Activated CD4-positive, CD25-positive, alpha-beta regulatory T cell treated with anti-CD3 and anti-CD28 coated beads, Interleukin-2, amount 50 U/mL, for 24 hours (primary cell): ENCODE measurements around the gene MANBA.

Experiments
- ATAC-seq, 2 donors: fragments of 150-1000 bp; cut with Tn5 transposase; one replicate each; pipeline ENCODE4 v1.10.0; 2021; ENCODE audit warnings: mild to moderate bottlenecking in 1 of 2, moderate library complexity in 1 of 2

Gene MANBA

DNA sequence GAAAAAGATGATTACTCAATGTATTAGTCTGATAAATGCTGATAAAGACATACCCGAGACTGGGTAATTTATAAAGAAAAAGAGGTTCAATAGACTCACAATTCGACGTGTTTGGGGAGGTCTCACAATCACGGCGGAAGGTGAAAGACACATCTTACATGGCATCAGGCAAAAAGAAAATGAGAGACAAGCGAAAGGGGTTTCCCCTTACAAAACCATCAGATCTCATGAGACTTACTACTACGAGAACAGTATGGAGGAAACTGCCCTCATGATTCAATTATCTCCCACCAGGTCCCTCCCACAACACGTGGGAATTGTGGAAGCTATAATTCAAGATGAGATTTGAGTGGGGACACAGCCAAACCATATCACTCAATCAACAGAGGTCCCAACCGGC lies 141.7 kb downstream of the MANBA start:
- ATAC-seq = peak in 1 of 2 donors; percentile 28

DNA sequence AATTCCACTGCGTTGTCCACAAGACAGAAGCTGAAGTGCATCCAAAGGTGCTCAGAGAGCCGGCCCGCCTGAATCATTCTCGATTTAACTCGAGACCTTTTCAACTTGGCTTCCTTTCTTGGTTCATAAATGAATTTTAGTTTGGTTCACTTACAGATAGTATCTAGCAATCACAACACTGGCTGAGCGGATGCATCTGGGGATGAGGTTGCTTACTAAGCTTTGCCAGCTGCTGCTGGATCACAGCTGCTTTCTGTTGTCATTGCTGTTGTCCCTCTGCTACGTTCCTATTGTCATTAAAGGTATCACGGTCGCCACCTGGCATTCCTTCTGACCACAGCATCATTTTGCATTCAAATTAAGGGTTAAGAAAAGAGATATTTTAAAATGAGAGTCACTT lies 144.1 kb downstream of the MANBA start:
- no peak for ATAC-seq

DNA sequence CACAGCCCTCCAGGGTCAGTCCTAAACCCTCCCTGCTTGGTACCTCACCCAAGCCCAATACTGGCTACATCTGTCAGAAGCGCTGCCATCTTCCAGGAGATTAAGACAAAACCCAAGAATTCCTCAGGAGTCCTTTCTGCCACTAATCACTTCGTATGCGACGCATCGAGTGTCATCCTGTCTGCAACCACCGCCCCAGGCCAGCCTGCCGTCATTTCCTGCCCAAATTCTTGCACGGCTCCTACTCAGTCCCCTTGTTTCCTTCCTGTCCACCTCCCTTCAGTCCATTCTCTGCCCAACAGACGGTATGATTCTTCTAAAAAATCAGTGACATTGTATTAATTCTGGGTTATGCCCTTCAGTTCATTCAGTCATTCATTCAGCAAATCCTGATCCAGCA lies 146.0 kb downstream of the MANBA start:
- ATAC-seq = no peak

DNA sequence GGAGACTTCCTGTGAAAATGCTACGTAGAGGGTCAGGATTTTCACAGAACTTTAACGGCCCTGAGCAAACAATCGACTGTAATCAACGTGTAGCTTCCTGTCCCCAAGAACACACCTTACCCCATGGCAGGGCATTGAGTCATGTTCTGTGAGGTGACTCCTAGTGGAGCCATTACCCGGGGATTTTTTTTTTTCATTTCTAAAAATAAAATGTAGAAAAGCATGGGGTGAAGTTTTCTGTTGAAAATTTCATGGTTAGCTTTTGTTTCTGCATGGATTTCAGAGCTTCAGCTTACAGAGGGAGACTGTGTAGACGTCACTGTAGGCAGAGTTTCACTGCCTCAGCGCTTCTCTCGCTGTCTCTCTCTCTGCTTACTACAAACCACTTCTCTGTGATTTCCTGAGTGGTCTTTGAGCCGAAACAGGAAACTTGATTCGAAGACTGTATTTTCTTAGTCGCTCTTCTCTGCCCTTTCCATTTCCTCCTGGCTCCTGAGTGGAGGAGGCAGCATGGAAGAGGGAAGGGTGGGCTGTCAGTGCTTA lies 147.9 kb downstream of the MANBA start:
- peak; percentile 89 to 90 for ATAC-seq

DNA sequence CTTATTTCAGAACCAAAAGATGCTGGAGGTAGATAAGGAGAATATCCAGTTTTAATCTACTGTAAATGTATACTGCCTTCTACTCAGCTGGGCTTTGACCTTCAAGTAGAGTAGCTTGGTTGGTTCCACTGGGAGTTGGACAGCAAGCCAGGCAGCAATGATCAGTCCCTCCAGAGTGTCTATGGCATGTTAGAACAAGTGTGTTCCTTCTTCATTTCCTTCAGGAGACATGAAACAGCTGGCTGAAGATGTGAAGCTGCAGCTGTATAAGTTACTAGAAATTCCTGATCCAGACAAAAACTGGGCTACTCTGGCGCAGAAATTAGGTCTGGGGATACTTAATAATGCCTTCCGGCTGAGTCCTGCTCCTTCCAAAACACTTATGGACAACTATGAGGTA lies 148.6 kb downstream of the MANBA start:
- ATAC-seq = no peak

DNA sequence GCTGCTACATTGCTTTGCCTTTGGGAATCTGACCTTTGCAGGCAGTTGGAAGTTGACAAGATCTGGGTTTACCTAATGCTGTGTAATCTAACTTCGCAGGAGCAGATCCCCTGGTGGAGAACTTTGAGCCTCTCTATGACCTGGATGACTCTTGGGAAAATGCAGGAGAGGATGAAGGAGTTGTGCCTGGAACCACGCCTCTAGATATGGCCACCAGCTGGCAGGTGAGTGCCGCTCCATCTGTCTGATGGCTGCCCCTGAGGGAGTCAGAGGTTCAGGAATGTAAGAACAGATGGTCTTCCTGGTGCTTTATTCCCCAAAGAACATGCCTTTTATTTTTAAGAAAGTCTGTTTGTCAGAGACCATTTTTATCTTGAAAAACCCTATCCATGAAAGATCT lies 150.3 kb downstream of the MANBA start:
- no peak for ATAC-seq

DNA sequence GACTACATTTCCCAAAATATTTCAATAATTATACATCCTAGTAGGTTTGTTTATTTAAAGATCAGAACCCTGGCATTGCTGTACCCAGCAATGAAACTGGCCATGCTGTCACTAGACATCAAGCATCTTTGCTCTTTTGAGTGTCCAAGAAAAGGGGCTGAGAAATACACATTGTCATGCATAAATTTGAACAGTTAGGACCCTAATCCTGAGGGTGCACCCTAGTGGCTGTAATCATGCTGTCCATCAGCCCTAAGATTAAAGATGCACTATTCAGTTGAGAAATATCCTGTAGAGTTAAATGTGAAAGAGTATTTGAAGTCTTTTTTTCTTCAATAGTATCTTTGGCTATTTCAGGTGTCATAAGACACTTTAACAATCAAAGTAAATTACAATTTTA lies 150.8 kb downstream of the MANBA start:
- no peak for ATAC-seq

DNA sequence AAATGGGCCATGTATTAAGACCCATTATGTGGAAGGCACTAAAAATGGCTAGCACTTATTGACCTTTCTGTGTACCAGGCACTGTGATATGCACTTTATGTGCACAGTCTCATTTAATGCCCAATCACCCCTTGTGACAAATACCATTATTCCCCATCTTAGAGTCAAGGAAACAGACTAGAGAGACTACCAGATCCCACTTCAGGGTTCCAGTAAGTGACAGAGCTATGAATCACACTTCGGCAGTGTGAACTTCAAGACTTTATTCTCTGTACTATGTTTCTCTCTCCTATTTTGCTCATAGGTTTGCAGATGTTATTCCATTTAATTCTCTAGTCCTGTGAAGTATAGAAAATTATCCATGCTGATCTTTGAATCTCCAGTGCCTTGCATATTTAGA lies 152.6 kb downstream of the MANBA start:
- peak; percentile 8 to 9 for ATAC-seq

DNA sequence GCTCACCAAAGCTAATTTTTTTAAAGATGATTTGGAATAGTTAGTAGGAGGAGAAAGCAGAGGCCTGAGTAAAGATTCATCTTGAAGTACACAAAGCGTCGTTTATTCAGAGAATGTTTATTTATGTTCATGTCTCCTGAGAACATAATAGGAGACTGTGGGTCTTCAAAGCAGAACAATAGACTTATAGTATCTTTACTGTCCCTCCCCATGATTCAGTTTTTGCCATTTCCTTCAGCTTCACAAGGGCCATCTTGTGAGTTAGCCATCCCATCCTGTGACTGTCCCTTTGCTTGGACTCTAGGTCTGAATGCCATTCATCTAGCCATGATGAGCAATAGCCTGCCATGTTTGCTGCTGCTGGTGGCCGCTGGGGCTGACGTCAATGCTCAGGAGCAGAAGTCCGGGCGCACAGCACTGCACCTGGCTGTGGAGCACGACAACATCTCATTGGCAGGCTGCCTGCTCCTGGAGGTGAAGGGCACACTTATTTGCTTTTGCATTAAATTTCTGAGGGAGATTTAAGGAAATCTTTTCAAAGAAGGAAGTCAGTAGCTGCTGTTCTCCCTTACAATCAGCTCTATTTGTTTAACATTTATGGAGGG lies 153.8 kb downstream of the MANBA start:
- ATAC-seq = no peak

DNA sequence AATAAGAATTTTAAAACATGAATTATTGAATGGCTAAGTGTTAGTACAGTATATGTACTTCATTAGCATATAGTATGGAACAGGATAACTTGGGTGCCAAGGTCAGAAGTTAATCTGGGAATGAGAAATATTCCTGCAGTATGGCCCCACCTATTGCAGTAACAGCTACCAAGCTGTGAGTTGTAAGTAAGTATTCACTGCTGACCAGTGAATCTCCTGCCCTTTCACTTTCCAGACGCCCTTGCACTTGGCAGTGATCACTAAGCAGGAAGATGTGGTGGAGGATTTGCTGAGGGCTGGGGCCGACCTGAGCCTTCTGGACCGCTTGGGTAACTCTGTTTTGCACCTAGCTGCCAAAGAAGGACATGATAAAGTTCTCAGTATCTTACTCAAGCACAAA lies 154.5 kb downstream of the MANBA start:
- ATAC-seq = no peak

DNA sequence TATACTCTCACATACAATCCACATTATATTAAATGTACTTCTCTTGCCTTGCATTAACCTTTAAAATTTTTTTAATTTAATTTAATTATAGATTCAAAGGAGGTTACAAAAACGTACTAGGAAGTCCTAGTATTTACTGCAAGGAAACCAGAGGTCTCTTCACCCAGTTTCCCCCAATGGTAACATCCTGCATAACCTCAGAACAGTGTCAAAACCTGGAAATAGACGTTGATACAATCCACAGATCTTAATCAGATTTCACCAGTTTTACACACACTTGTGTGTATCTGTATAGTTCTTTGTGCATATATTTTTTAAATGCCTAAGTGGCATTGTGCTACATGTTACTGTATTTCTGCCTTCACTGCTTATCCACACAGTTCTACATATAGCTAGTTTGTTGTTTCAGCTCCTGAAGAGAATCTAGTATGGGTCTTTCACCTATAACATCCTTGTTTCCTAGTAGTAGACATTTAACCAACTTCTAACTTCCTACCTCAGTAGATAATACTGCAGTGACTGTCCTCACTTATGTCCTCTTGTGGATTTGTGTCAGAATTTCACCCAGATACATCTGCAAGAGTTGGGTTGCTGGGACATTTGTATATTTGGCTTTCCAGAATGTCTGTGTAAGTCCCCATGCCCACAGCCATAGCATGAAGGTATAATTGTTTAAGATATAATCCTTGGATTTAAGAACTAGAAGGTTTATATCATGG lies 156.4 kb downstream of the MANBA start:
- ATAC-seq = no peak

DNA sequence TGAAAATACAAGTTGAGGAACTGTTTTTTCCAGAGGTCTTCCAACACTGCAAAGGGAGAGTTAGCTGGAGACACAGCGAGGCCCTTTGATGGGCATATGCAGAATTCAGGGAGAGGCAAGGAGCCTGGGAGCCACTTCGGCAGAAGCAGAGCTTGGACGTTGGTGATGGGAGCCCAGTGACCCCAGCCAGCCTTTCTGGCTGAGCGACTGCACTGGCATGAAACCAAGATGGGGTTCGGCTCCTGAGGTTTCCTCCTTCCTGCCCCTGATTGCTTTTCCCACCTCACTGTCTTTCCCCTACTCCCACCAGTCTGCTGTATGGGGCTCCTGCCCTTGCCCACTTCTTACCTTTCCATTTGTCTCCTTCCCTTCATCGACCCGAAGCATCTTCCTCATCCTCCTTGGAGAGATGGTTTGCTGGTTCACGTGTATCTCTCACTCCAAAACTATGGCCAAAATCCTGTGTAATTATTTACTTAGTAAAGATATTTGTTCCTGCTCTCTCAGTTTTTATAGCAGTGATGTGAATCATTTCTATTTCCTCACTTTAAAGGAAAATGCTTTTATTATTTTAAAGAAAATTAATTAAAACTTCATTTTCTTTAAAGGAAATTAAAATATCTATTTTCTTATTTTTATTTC lies 159.1 kb downstream of the MANBA start:
- no peak for ATAC-seq

DNA sequence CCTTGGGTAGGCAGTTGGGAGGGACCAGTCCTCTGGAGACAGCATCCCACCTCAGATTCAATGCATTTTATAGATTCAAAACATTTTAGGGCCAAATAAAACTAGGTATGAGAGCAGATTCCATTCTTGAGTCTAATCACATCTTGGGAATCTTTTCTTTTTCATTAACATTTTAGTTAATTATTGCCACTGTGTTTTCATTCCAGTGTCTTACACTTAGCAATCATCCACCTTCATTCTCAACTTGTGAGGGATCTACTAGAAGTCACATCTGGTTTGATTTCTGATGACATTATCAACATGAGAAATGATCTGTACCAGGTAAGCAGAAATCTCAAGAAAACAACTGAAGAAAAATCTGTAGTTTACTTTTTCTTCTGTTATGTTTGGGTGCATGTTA lies 160.1 kb downstream of the MANBA start:
- ATAC-seq = no peak

DNA sequence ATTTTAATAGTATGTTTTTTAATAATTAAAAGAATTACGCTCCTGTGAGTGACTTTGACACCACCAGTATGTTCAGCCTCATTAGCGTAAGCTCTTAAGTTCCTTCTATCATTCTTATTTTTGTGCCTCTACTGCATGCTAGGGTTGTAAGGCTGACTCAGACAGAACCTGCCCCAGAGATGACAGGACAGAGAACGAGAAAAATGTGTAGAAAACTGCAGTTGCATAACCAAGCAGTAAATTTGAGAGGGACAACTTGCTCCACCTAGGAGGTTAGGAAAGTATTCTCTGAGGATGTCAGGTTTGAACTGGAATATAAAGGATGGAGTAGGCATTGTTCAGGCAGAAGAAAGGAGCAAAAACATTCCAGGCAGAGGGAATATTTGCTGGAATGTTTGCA lies 160.9 kb downstream of the MANBA start:
- no peak for ATAC-seq

DNA sequence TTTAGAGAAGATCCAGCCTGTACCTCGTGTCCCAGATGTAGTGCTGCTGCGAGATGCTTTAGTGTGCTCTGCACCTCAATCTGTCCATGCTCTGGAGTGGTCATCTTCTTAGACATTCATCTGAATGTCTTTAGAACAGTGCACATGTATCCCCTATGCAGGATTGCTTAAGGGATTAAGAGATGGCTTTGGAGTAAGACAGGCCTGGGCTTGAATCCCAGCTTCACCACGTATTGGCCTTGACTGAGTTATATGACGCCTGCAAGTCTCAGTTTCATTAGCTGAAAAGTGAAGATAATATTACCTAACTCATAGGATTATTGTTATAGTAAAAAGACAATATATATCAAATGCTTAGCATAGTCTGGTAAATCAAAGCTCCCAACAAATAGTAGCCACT lies 161.3 kb downstream of the MANBA start:
- ATAC-seq = peak in 1 of 2 donors; percentile 2

DNA sequence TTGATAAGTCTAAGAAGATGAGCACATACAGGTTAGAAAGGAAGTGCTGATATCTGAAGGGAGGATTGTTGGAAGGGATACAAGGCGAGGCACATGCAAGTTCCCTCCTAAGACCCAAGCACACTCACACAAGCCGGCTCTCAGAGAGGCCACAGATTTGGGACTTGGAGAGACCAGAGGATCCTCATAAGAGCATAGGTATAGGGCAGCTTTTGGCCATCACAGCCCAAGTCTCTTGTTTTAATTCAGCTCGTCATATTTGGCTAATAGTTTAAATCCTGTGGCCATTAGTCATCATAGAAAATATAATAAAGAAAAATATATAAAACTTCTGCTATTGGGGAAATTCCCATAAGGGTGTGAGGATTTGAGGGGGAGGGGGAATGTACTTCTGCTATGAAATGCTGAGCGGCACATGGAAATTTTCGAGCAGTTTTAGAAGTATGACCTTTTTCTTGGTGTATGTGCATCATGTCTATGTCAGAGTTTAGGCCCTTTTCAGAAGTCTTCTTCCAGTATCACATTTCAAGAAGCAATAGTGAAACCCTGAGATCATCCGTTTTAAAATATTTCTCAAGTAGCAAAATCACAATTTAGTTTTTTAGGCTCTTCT lies 161.9 kb downstream of the MANBA start:
- ATAC-seq = peak; percentile 76 to 82

DNA sequence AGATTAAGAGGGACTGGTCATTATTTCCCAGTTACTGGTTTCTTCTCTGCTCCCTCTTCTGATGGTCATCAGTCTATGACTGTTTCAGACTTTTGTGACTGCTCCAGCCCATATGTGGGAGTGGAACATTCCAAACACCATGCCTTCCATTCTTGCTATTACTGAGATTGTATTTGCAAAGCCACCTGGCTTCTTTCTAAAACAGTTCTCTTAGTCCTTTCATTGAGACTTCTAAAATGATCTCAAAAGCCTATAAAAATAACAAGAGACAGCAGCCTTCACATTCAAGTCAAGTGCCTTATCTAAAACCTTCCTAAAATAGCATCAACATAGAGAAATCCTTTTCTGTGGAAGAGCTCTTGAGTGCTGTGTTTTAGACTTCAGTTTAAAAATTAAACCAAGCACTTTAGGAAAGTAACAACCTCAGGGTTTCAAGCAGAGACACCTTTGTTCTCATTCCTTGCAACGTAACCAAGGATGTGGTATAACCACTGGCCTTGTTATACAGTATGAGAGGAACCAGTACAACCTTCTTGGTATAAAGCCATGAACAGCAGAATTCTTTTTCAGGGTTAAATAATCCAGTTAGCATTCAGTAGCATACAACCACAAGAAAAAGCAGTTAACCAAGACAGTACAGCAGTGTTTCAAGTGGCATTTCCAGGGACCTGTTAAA lies 162.5 kb downstream of the MANBA start:
- peak; percentile 37 to 54 for ATAC-seq

DNA sequence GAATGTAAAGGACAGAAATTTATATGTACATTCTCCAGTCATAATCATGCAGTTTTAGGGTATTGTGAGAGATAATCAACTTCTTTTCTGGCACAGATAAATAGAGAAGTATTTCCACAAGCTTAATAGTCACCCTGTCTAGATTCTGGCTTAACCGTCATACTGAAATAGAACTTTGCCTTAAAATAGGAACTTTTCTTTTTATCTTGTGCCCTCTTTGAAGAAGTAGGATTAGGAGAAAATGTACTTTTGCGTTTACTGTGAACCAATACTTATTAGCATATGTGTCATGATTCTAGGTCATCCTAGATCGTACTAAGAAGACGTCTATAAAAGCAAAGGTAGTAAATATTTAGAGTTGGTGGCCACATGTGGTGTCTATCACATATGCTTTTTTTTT lies 164.2 kb downstream of the MANBA start:
- ATAC-seq = peak in 1 of 2 donors; percentile 18

DNA sequence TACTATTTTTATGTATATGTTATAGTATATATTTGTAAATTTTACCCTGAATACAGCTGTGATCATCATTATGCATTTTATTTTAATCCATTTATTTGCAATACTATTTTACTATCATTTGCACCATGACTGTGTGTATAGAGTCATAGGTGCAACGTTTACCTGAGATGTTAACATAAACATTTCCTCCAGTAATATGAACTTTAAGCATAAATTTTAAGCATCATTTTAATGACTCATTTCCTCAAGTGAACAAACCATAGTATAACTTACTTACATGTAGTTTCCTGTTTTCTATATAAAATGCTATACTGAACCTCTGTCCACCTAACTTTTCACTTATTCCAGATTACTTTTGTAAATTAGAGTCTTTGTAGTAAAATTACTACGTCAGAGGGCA lies 166.8 kb downstream of the MANBA start:
- no peak for ATAC-seq

DNA sequence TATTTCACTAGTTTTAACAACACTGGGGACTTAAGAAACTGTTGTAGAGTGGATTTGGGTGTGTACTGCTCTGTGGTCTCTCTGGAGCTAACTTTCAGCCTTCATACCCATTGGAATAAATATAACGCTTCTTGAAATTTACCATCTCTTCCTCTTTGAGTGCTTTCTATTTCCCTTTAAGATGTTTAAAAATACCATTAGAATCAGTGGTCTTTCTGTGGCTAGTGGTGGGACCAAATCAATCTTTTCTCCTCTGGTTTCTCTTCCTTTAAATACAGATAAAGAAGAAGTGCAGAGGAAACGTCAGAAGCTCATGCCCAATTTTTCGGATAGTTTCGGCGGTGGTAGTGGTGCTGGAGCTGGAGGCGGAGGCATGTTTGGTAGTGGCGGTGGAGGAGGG lies 167.6 kb downstream of the MANBA start:
- ATAC-seq = no peak

DNA sequence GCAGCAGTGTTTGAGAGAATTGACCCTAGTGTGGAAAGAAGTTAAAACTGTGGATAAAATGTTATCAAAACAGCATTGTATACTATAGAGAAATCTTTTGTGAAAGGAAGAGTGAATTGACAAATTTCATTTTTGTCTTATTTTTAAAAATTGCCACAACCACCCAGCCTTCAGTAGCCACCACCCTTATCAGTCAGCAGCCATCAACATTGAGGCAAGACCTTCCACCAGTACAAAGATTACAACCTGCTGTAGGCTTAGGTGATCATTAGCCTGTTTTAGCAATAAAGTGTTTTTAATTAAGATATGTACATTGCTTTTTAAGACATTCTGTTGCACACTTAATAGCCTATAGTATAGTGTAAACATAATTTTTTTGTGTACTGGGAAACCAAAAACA lies 168.5 kb downstream of the MANBA start:
- no peak for ATAC-seq

DNA sequence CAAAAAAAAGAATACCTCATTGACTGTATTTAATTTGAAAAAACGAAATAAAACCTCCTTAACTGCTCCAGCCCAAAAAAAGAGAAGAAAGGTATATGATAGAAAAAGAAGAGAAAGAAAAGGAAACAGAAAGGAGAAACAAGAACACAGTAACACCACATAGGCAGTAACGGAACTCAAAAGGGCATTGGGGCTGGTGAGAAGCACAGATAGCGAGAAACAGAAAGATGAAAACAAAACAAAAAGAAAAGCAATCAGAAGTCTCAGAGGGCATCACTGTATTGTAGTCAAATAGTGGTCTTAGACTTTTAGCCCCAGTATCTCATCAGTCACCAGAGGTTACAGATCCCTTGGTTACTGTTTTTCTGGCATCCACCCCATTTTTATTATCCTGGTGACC lies 171.0 kb downstream of the MANBA start:
- ATAC-seq = peak in 1 of 2 donors; percentile 15

DNA sequence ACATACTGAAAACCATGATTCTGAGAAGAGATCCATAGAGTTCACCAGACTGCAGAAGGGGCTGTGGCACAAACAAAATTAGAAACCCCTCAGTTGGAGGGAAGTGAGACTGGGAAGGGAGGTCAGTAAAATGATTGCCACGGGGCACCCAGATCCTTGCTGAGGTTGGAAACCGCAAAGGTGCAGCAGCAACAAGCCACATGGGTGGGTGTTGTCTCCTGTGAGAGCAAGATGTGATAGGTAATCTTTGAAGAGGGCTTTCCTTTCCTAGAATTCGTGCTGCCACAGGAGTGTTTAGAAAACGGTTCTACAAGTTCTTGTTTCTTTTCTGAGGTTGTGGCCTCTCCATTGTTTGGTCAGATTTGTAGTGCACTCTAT lies 174.1 kb downstream of the MANBA start:
- peak; percentile 37 to 48 for ATAC-seq
